Smooth muscle cell (in vitro differentiated cells): ENCODE measurements around the gene RNU6-7. TPM values are rescaled to one million over a fixed set of nuclear protein-coding genes. Genes with fewer than 3 reads are reported as not detected.

Source experiments
- DNase-seq: peaks from one replicate; lab custom pipeline; 2025; ENCODE audit not compliant: unreplicated experiment; lab: John Stamatoyannopoulos, UW
- H2AFZ ChIP-seq: fragments of 200-600 bp; sonication (generic); 2 replicates; pipeline ENCODE4 v1.6.0; 2016; ENCODE audit warnings: antibody characterized with exemption, low read depth, mild to moderate bottlenecking
- H3F3A ChIP-seq: fragments of 200-600 bp; sonication (generic); 2 replicates; pipeline ENCODE4 v1.6.0; 2017; ENCODE audit warnings: antibody characterized with exemption, low read depth
- H3K27ac ChIP-seq: fragments of 200-600 bp; sonication (generic); 2 replicates; pipeline ENCODE4 v1.5.1; 2016; ENCODE audit warnings: low read depth, mild to moderate bottlenecking
- H3K27me3 ChIP-seq: fragments of 200-600 bp; sonication (generic); 2 replicates; pipeline ENCODE4 v1.6.1; 2016; ENCODE audit warnings: low read depth, mild to moderate bottlenecking
- H3K36me3 ChIP-seq: fragments of 200-600 bp; sonication (generic); 2 replicates; pipeline ENCODE4 v1.5.1; 2016; ENCODE audit warnings: low read depth
- H3K4me1 ChIP-seq: fragments of 200-600 bp; sonication (generic); 2 replicates; pipeline ENCODE4 v1.5.1; 2016; ENCODE audit warnings: low read depth
- H3K4me2 ChIP-seq: fragments of 200-600 bp; sonication (generic); 2 replicates; pipeline ENCODE4 v1.6.0; 2016; ENCODE audit warnings: mild to moderate bottlenecking
- H3K4me3 ChIP-seq: fragments of 200-600 bp; sonication (generic); 2 replicates; pipeline ENCODE4 v1.5.1; 2016; ENCODE audit warnings: mild to moderate bottlenecking
- H3K79me2 ChIP-seq: fragments of 200-600 bp; sonication (generic); 2 replicates; pipeline ENCODE4 v1.6.0; 2016; ENCODE audit warnings: low read depth, mild to moderate bottlenecking
- H3K9ac ChIP-seq: fragments of 200-600 bp; sonication (generic); 2 replicates; pipeline ENCODE4 v1.6.0; 2016; ENCODE audit warnings: low read depth
- H3K9me3 ChIP-seq: fragments of 200-600 bp; sonication (generic); replicated peaks from 2 replicates; pipeline ENCODE4 v1.5.1; 2016; ENCODE audit warnings: low read depth
- H4K20me1 ChIP-seq: fragments of 200-600 bp; sonication (generic); 2 replicates; pipeline ENCODE4 v1.6.0; 2016; ENCODE audit warnings: low read depth
- WGBS: methylation state at CpG from one replicate; pipeline ENCODE4 v1.1.7; 2016; ENCODE audit warnings: low lambda C conversion rate; 5-methylcytosine and 5-hydroxymethylcytosine counted together
- polyA plus RNA-seq: library from polyadenylated mRNA; unstranded; fragments of >200 nt; fragmentation: Nextera tagmentation; extraction: Ambion mirVana; gene quantifications from 2 replicates; pipeline ENCODE4 v1.2.1, GENCODE V29; 2016
- total RNA-seq: library from RNA; depleted of rRNA; stranded (reverse); fragments of >200 nt; gene quantifications from 2 replicates; pipeline ENCODE4 v1.2.3, GENCODE V29; 2014
- TF ChIP-seq, protein P1 (sequence below): fragments of 200-600 bp; sonication (generic); IDR thresholded peaks from 2 replicates; pipeline ENCODE4 v1.5.1; 2017; ENCODE audit warnings: borderline replicate concordance, mild to moderate bottlenecking, antibody characterized with exemption; ENCODE audit not compliant: insufficient read depth, poor library complexity, severe bottlenecking

RNU6-7 gene
- total and polyA plus RNA-seq, 2 experiments from 2014 or later: not detected

DNA sequence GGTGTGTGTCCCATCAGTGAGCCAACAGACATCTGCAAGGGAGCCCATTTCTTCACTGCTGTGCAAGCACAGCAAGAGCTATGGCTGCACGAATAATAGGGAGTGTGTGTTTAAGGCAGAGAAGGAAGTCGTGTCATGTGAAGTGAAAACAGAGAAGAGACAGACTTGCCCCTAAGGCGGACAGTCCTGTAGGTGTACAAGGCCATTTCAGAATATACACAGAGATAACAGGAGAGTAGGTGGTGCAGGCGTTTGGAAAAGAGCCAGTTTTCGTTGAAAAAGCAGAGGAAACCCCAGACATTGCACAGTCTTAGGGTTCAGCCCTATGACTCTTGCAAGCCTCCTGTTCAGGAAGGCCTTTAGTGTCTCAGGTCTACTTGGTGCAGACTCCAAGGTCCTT lies 47.5 kb downstream of the RNU6-7 start:
- Histone ChIP-seq H3K27me3 (no peaks in the 10 kb centered on the region), H3K9me3 (no peaks in the 10 kb centered on the region), H3K27ac (no peak overlapping the region), H3K4me1 (no peaks in the 10 kb centered on the region), H3K4me2 (no peak overlapping the region), H2AFZ (no peak overlapping the region), H3K79me2 (no peaks in the 10 kb centered on the region), H3K4me3 (no peak overlapping the region), H3F3A (no peaks in the 10 kb centered on the region), H3K36me3 (no peaks in the 10 kb centered on the region), H3K9ac (no peak overlapping the region), H4K20me1 (no peaks in the 10 kb centered on the region)
- DNase-seq: no peak
- TF ChIP-seq, protein P1, sequence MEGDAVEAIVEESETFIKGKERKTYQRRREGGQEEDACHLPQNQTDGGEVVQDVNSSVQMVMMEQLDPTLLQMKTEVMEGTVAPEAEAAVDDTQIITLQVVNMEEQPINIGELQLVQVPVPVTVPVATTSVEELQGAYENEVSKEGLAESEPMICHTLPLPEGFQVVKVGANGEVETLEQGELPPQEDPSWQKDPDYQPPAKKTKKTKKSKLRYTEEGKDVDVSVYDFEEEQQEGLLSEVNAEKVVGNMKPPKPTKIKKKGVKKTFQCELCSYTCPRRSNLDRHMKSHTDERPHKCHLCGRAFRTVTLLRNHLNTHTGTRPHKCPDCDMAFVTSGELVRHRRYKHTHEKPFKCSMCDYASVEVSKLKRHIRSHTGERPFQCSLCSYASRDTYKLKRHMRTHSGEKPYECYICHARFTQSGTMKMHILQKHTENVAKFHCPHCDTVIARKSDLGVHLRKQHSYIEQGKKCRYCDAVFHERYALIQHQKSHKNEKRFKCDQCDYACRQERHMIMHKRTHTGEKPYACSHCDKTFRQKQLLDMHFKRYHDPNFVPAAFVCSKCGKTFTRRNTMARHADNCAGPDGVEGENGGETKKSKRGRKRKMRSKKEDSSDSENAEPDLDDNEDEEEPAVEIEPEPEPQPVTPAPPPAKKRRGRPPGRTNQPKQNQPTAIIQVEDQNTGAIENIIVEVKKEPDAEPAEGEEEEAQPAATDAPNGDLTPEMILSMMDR: no peak
- 66% methylated on average over 5 of the region's 5 CpGs for WGBS

DNA sequence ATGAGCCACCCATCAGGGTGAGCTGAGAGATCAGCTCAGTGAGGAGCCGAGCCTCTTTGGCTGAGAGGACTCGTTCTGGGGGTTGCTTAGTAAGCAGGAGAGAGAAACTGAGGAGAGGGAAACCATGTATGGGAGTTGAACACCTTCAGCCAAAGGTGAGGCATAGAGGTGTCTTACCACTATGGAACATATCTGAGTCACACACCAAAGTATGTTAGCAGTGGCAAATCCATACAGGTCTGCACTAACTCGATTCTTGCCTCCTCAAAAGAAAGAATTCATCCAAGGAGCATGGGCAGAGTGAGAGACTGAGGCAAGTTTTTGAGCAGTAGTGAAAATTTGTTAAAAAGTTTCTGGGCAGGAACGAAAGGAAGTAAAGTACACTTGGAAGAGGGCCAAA lies 47.9 kb downstream of the RNU6-7 start:
- 98% methylated on average over 4 of the region's 4 CpGs for WGBS
- Histone ChIP-seq H3K27ac (no peak overlapping the region), H3K4me1 (no peaks in the 10 kb centered on the region), H3K4me3 (no peak overlapping the region), H3F3A (no peaks in the 10 kb centered on the region), H3K9ac (no peak overlapping the region), H2AFZ (no peak overlapping the region), H3K9me3 (no peaks in the 10 kb centered on the region), H3K36me3 (no peaks in the 10 kb centered on the region), H4K20me1 (no peaks in the 10 kb centered on the region), H3K79me2 (no peaks in the 10 kb centered on the region), H3K4me2 (no peak overlapping the region), H3K27me3 (no peaks in the 10 kb centered on the region)
- no peak for DNase-seq
- TF ChIP-seq, protein P1: no peak

DNA sequence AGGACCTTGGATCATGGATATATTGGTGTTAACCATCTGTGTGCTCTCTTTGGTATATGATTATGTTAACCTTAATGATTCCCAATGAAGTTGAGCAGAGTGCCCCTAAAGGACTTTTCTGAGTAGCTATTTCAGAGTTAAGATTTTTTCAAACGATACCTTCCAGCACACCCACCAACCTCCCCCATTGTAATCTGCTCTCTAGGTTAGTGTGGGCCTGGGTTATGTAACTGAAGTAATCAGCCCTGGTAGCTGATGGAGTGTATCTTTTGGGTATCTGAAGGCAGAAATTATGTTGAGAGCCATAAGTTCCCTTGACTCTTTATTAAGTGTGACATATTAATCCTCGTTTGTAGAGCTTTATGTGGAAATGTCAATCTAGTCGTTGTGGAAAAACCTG lies 48.8 kb downstream of the RNU6-7 start:
- Histone ChIP-seq H4K20me1 (no peaks in the 10 kb centered on the region), H3K4me1 (peaks cover 8% of the 10 kb centered on the region), H3K79me2 (no peaks in the 10 kb centered on the region), H3K9ac (no peak overlapping the region), H3K4me3 (no peak overlapping the region), H3F3A (no peaks in the 10 kb centered on the region), H3K4me2 (no peak overlapping the region), H3K36me3 (no peaks in the 10 kb centered on the region), H3K9me3 (no peaks in the 10 kb centered on the region), H2AFZ (no peak overlapping the region), H3K27ac (no peak overlapping the region), H3K27me3 (no peaks in the 10 kb centered on the region)
- no peak for DNase-seq
- TF ChIP-seq, protein P1: no peak
- 92% methylated on average over 3 of the region's 3 CpGs for WGBS

- TF ChIP-seq, protein P1: no peak
- Histone ChIP-seq H3K4me2 (no peak overlapping the region), H3K9ac (no peak overlapping the region), H3K79me2 (no peaks in the 10 kb centered on the region), H3K27me3 (no peaks in the 10 kb centered on the region), H3K36me3 (no peaks in the 10 kb centered on the region), H3K4me3 (no peak overlapping the region), H4K20me1 (no peaks in the 10 kb centered on the region), H3F3A (no peaks in the 10 kb centered on the region), H3K4me1 (peaks cover 11% of the 10 kb centered on the region), H2AFZ (peak overlapping the region; percentile 86), H3K9me3 (no peaks in the 10 kb centered on the region), H3K27ac (no peak overlapping the region)
- DNase-seq: no peak
- WGBS: 81% methylated on average over 4 of the region's 4 CpGs
Measured at GRCh38 chr14:32251530-32251929, 49.7 kb downstream of the RNU6-7 start.
